ENCODE results near the gene GPR137C. TPM values are rescaled to one million over a fixed set of nuclear protein-coding genes. Genes with fewer than 3 reads are reported as not detected.
"Not testable (repeated sequence)": the region's sequence is repeated elsewhere in the genome, so short reads cannot be mapped to it uniquely, and the experiment has no call there.

The GPR137C gene
- polyA plus RNA-seq, 1 donor from 2014 or later: 118 TPM

DNA sequence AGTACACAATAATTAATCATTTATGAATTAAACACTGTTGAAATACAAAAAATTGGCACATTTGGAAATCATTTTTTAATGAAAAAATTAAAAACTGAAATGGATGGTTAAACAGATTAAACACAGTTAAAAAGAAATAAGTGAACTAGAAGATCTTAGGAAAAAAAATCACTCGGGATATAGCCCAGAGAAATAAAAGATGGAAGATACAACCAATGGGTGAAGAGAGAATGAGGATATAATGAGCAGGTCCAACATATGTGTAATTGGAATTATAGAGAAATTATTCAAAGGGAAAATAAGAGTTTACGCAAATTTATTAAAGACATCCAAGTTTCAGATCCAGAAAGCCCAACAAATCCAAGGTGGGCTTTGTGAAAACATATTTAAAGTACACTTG, 6.1 kb downstream of the GPR137C start:
- no peak for TF ChIP-seq RAD21 (conservative IDR thresholded peaks at IDR 0.05)
- Histone ChIP-seq H4K20me1 (ENCODE audit: insufficient read depth) (no peaks in the 10 kb centered on the region), H3K27ac (ENCODE audit: low read length) (no peak overlapping the region), H3K79me2 (replicated peaks; ENCODE audit: insufficient read depth, low read length) (peaks cover 53% of the 10 kb centered on the region), H3K4me3 (ENCODE audit: low read length) (no peak overlapping the region), H3K9me3 (ENCODE audit: low read length) (no peaks in the 10 kb centered on the region), H2AFZ (ENCODE audit: low read depth, low read length) (no peak overlapping the region), H3K9ac (ENCODE audit: low read length) (no peak overlapping the region), H3K27me3 (ENCODE audit: insufficient read depth, low read depth, low read length) (no peaks in the 10 kb centered on the region), H3F3A (ENCODE audit: insufficient read depth, low read length, poor library complexity, severe bottlenecking) (no peaks in the 10 kb centered on the region), H3K4me2 (ENCODE audit: low read length) (no peak overlapping the region), H3K9me2 (ENCODE audit: insufficient read depth, low read length) (no peaks in the 10 kb centered on the region), H3K36me3 (ENCODE audit: insufficient read depth, low read length) (no peaks in the 10 kb centered on the region)

DNA sequence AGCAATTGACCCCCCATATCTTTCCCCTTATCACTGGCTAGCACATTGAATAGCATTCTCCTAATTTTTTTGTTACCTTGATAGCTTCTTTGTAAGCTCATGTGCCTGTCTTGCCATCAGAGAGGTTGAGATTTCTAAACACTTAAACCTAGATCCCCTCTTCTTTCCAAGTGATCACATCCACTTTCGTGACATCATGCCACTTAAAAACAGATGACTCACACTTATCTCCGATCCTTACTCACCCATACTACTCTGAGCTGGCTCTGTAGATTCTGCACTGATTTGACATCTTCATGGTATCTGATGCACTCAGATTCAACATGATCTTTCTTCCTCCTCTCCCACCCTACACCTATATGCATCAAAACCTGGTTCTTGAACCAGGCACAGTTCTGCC, 10.5 kb downstream of the GPR137C start:
- Histone ChIP-seq H3K4me3 (ENCODE audit: low read length) (no peak overlapping the region), H3K9me3 (ENCODE audit: low read length) (peaks cover 15% of the 10 kb centered on the region), H3K9me2 (ENCODE audit: insufficient read depth, low read length) (no peaks in the 10 kb centered on the region), H3K9ac (ENCODE audit: low read length) (no peak overlapping the region), H3F3A (ENCODE audit: insufficient read depth, low read length, poor library complexity, severe bottlenecking) (no peaks in the 10 kb centered on the region), H3K27me3 (ENCODE audit: insufficient read depth, low read depth, low read length) (no peaks in the 10 kb centered on the region), H2AFZ (ENCODE audit: low read depth, low read length) (no peak overlapping the region), H3K79me2 (replicated peaks; ENCODE audit: insufficient read depth, low read length) (peaks cover 14% of the 10 kb centered on the region), H3K36me3 (ENCODE audit: insufficient read depth, low read length) (peaks cover 10% of the 10 kb centered on the region), H4K20me1 (ENCODE audit: insufficient read depth) (no peaks in the 10 kb centered on the region), H3K27ac (ENCODE audit: low read length) (no peak overlapping the region), H3K4me2 (ENCODE audit: low read length) (no peak overlapping the region)
- TF ChIP-seq MXI1 (conservative IDR thresholded peaks at IDR 0.05; ENCODE audit: poor library complexity, severe bottlenecking) (no peak), CTCF (IDR thresholded peaks at IDR 0.05; ENCODE audit: poor library complexity, severe bottlenecking) (no peak), RAD21 (conservative IDR thresholded peaks at IDR 0.05) (no peak), REST (IDR thresholded peaks at IDR 0.05; ENCODE audit: borderline replicate concordance) (no peak), EZH2 (IDR thresholded peaks at IDR 0.05; ENCODE audit: borderline replicate concordance, insufficient read depth, low read length, poor library complexity, severe bottlenecking) (no peak), TAF1 (IDR thresholded peaks at IDR 0.05; ENCODE audit: low read depth) (no peak), EP300 (conservative IDR thresholded peaks at IDR 0.05; ENCODE audit: poor library complexity, severe bottlenecking) (no peak), POLR2AphosphoS5 (IDR thresholded peaks at IDR 0.05) (no peak), SMC3 (conservative IDR thresholded peaks at IDR 0.05; ENCODE audit: poor library complexity) (no peak)

DNA sequence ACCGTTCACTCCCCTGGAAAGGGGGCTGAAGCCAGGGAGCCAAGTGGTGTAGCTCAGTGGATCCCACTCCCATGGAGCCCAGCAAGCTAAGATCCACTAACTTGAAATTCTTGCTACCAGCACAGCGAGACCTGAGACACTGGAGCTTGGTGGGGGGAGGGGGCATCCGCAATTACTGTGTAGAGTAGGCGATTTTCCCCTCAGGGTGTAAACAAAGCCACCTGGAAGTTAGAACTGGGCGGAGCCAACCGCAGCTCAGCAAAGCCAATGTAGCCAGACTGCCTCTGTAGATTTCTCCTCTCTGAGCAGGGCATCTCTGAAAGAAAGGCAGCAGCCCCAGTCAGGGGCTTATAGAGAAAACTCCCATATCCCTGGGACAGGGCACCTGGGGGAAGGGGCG, 15.8 kb downstream of the GPR137C start:
- not testable (repeated sequence) for H3F3A ChIP-seq (ENCODE audit: insufficient read depth, low read length, poor library complexity, severe bottlenecking); H2AFZ ChIP-seq (ENCODE audit: low read depth, low read length); H3K4me2 ChIP-seq (ENCODE audit: low read length); H4K20me1 ChIP-seq (ENCODE audit: insufficient read depth); H3K36me3 ChIP-seq (ENCODE audit: insufficient read depth, low read length); H3K9ac ChIP-seq (ENCODE audit: low read length); H3K4me3 ChIP-seq (ENCODE audit: low read length); H3K9me2 ChIP-seq (ENCODE audit: insufficient read depth, low read length); H3K27me3 ChIP-seq (ENCODE audit: insufficient read depth, low read depth, low read length); H3K27ac ChIP-seq (ENCODE audit: low read length); H3K79me2 ChIP-seq (replicated peaks; ENCODE audit: insufficient read depth, low read length)
- H3K9me3 ChIP-seq (ENCODE audit: low read length): peaks cover 21% of the 10 kb centered on the region

All from neural cell (in vitro differentiated cells).